Skeletal muscle tissue (tissue), 4 donors: ENCODE results near the gene TARBP1. TPM values are rescaled to one million over a fixed set of nuclear protein-coding genes. Genes with fewer than 3 reads are reported as not detected.
A peak's percentile ranks its signal among the peaks of the same experiment; 100 is the strongest.

ENCODE experiments used
- H3K27ac ChIP-seq: one replicate; pipeline ENCODE4 v1.7.0; 2013; ENCODE audit warnings: mild to moderate bottlenecking, low read depth, low read length, inconsistent platforms
- H3K27me3 ChIP-seq, 3 donors: one replicate each; pipeline ENCODE4 v1.7.0; 2013; ENCODE audit warnings: low read length in 3 of 3; ENCODE audit not compliant: control insufficient read depth in 3 of 3, insufficient read depth in 3 of 3
- H3K36me3 ChIP-seq, 3 donors: one replicate each; pipeline ENCODE4 v1.7.0; 2013; ENCODE audit warnings: low read length in 3 of 3; ENCODE audit not compliant: control insufficient read depth in 3 of 3, insufficient read depth in 3 of 3
- H3K4me1 ChIP-seq, 3 donors: one replicate each; pipeline ENCODE4 v1.7.0; 2013; ENCODE audit warnings: low read length in 3 of 3, mild to moderate bottlenecking in 3 of 3; ENCODE audit not compliant: control insufficient read depth in 3 of 3, insufficient read depth in 3 of 3
- H3K4me3 ChIP-seq, 3 donors: one replicate each; pipeline ENCODE4 v1.7.0; 2013; ENCODE audit warnings: low read length in 3 of 3
- H3K9ac ChIP-seq, 3 donors: one replicate each; pipeline ENCODE4 v1.7.0; 2013; ENCODE audit warnings: low read length in 3 of 3, mild to moderate bottlenecking in 3 of 3, moderate library complexity in 2 of 3, low read depth in 1 of 3
- H3K9me3 ChIP-seq, 3 donors: one replicate each; pipeline ENCODE4 v1.7.0; 2013; ENCODE audit warnings: low read length in 3 of 3; ENCODE audit not compliant: control insufficient read depth in 3 of 3
- total RNA-seq: library from RNA; depleted of rRNA; stranded (reverse); fragments of >200 nt; gene quantifications from one replicate; pipeline ENCODE4 v1.2.3, GENCODE V29; 2014
- donor health status: Osteomylitis.

The TARBP1 gene
- total RNA-seq, 1 donor from 2014 or later, result 36.5 TPM

- no peaks in the 10 kb centered on the region for H3K36me3 ChIP-seq
- H3K4me1 ChIP-seq, result peaks cover 0 to 9% (median 5%) of the 10 kb centered on the region in 3 donors
- H3K9ac ChIP-seq, result no peak overlapping the region
- H3K4me3 ChIP-seq, result no peak overlapping the region
- H3K9me3 ChIP-seq, result no peaks in the 10 kb centered on the region
- H3K27ac ChIP-seq, result no peak overlapping the region
- no peaks in the 10 kb centered on the region for H3K27me3 ChIP-seq
Observed at GRCh38 chr1:234486858-234487840, 8.2 kb upstream of the TARBP1 start.

- Histone ChIP-seq H3K9ac (no peak overlapping the region), H3K27ac (no peak overlapping the region), H3K27me3 (no peaks in the 10 kb centered on the region), H3K36me3 (no peaks in the 10 kb centered on the region), H3K4me3 (no peak overlapping the region), H3K9me3 (no peaks in the 10 kb centered on the region), H3K4me1 (peaks cover 0 to 9% (median 5%) of the 10 kb centered on the region in 3 donors)
Observed at GRCh38 chr1:234484991-234485739, 6.2 kb upstream of the TARBP1 start.

- no peak overlapping the region for H3K4me3 ChIP-seq
- no peaks in the 10 kb centered on the region for H3K9me3 ChIP-seq
- H3K9ac ChIP-seq, result no peak overlapping the region
- peaks cover 1 to 11% (median 5%) of the 10 kb centered on the region in 3 donors for H3K4me1 ChIP-seq
- no peaks in the 10 kb centered on the region for H3K27me3 ChIP-seq
- no peak overlapping the region for H3K27ac ChIP-seq
- H3K36me3 ChIP-seq, result no peaks in the 10 kb centered on the region
Observed at GRCh38 chr1:234484218-234484617, 5.2 kb upstream of the TARBP1 start.

- Histone ChIP-seq H3K36me3 (no peaks in the 10 kb centered on the region), H3K27me3 (no peaks in the 10 kb centered on the region), H3K4me1 (peaks cover 3 to 10% (median 9%) of the 10 kb centered on the region in 3 donors), H3K27ac (no peak overlapping the region), H3K9ac (no peak overlapping the region), H3K9me3 (no peaks in the 10 kb centered on the region), H3K4me3 (no peak overlapping the region)
Observed at GRCh38 chr1:234481771-234482170, 2.8 kb upstream of the TARBP1 start.

DNA sequence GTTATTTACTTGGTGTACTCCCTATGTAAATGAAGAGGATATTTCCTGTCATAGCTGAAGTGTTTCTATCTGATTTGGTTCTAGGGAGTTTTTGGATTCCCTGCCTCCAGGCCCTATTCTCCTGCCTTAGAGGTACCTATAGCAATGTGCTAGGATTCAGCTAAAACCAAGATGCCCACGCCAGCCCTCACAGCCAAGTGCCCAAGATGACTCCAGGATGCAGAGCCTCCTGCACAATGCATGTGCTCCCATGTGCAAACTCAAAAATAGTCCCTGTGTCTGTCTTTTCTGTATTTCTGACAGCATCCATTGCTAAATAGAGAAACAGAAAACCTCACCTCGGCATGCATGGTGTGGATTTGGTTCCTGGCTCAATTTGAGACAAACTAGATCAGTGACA lies 887 bp upstream of the TARBP1 start:
- Histone ChIP-seq H3K27ac (no peak overlapping the region), H3K4me1 (peaks cover 3 to 12% (median 10%) of the 10 kb centered on the region in 3 donors), H3K9ac (no peak overlapping the region), H3K27me3 (no peaks in the 10 kb centered on the region), H3K9me3 (no peaks in the 10 kb centered on the region), H3K36me3 (peaks cover 0 to 3% (median 2%) of the 10 kb centered on the region in 3 donors), H3K4me3 (no peak overlapping the region)

DNA sequence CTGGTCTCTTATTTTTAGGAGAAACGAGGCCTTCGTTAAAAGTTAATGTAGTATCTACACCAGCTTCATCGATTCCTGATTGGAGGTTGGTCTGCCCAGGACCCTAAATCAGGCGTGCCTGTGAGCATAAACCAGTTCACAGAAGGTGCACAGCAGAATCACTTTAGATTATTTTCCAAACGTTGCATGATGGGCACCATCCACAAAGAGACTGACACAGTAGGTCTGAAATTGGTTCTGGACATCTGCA lies 256 bp upstream of the TARBP1 start:
- Histone ChIP-seq H3K27ac (peak overlapping the region; percentile 30), H3K9ac (peak overlapping the region in 2 of 3 donors; percentile 38 to 87), H3K4me3 (peak overlapping the region; percentile 68 to 91 (median 81)), H3K36me3 (peaks cover 0 to 3% (median 2%) of the 10 kb centered on the region in 3 donors), H3K27me3 (no peaks in the 10 kb centered on the region), H3K4me1 (peaks cover 3 to 12% (median 10%) of the 10 kb centered on the region in 3 donors), H3K9me3 (no peaks in the 10 kb centered on the region)

GRCh38 chr1:234478152-234478480 lies 863 bp downstream of the TARBP1 start:
- Histone ChIP-seq H3K4me1 (peaks cover 3 to 12% (median 10%) of the 10 kb centered on the region in 3 donors), H3K36me3 (peaks cover 0 to 3% (median 2%) of the 10 kb centered on the region in 3 donors), H3K27me3 (no peaks in the 10 kb centered on the region), H3K27ac (peak overlapping the region; percentile 25), H3K9me3 (no peaks in the 10 kb centered on the region), H3K4me3 (peak overlapping the region; percentile 81 to 91 (median 86)), H3K9ac (peak overlapping the region; percentile 63 to 87 (median 86))

DNA sequence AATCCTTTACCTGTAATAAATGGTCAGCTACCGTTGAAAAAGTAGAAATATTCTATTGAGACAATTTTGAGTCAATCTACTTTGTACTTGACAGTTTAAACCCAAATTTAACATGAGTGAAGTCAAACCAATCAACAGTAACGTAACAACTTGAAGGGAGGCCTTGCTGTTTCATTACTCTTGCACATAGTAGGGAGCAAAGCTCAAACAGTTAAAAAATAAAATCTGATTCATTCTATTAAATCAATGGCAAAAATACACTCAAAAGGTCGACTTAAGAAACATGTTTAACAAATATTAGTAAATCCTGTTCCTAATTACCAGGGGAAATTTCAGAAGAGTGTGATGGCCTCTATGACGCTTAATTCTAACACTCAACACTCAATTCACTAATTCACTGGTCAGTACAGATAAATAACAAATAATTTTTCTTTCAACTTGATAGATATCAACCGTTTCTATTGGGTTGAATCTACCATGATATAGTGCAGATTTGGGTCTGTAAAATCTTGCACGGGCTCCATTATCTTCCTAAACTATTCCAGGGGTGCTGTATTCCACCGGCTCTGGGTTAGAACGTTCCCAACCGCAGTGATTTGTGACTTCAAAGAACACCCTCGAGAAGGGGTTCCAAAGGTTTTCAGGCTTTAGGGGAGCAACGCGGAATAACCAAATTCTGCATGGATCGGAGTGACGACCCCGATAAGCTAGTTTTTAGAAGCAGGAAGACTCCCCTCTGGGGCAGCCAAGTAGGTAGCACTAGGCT lies 1.4 kb downstream of the TARBP1 start:
- no peaks in the 10 kb centered on the region for H3K9me3 ChIP-seq
- peaks cover 0 to 3% (median 2%) of the 10 kb centered on the region in 3 donors for H3K36me3 ChIP-seq
- peak overlapping the region; percentile 25 for H3K27ac ChIP-seq
- H3K27me3 ChIP-seq, result no peaks in the 10 kb centered on the region
- H3K4me3 ChIP-seq, result peak overlapping the region; percentile 81 to 91 (median 86)
- H3K4me1 ChIP-seq, result peaks cover 3 to 12% (median 10%) of the 10 kb centered on the region in 3 donors
- H3K9ac ChIP-seq, result peak overlapping the region; percentile 63 to 87 (median 86)

DNA sequence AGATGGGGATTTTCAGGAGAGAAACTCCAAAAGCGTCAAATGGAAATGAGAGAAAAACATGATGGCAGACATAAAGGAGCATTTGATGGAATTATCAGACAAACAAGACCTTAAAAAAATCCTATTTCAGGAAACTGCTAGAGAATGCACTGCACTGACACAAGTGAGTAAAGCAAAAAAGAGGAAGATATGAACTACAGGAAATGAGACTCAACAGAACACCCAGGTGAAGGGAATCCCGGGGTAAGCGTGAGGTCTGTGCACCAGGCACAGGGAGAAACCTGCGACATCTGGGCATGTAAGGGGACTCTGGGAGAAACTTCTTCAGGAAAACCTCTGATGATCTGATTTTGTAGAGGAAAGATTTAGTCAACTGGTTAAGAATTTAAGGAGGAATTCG lies 2.8 kb downstream of the TARBP1 start:
- Histone ChIP-seq H3K4me3 (no peak overlapping the region), H3K4me1 (peaks cover 3 to 12% (median 10%) of the 10 kb centered on the region in 3 donors), H3K36me3 (peaks cover 0 to 5% (median 2%) of the 10 kb centered on the region in 3 donors), H3K9ac (no peak overlapping the region), H3K27ac (no peak overlapping the region), H3K9me3 (no peaks in the 10 kb centered on the region), H3K27me3 (no peaks in the 10 kb centered on the region)
